Omental fat pad (tissue), 4 donors: ENCODE measurements around the gene ANKRD62. TPM values are rescaled to one million over a fixed set of nuclear protein-coding genes. Genes with fewer than 3 reads are reported as not detected.

Source experiments
- ATAC-seq: fragments of 150-250 bp; one replicate; pipeline ENCODE4 v1.9.1; 2016; ENCODE audit warnings: mild to moderate bottlenecking, moderate library complexity; ENCODE audit not compliant: low FRiP score
- DNase-seq: peaks from one replicate; pipeline ENCODE4 v3.0.0-alpha.2; 2019; ENCODE audit warnings: low spot score
- CTCF ChIP-seq, 3 donors: fragments of 450-650 bp; IDR thresholded peaks; one replicate each; pipeline ENCODE4 v1.5.1; 2016 to 2017; ENCODE audit warnings: antibody characterized with exemption in 3 of 3, mild to moderate bottlenecking in 3 of 3, moderate library complexity in 2 of 3
- total RNA-seq, 4 donors: library from RNA; depleted of rRNA; stranded (reverse); fragments of >200 nt; gene quantifications; one replicate each; pipeline ENCODE4 v1.1.0, GENCODE V29; 2016

The ANKRD62 gene
- total RNA-seq, 4 donors from 2014 or later, result not detected

- no peak for DNase-seq
- no peak for ATAC-seq
These were observed 34.1 kb upstream of the ANKRD62 start for GRCh38 chr18:12059334-12060181.

GRCh38 chr18:12060182-12060870 lies 33.3 kb upstream of the ANKRD62 start:
- ATAC-seq (no peak), DNase-seq (no peak)
- TF ChIP-seq CTCF (IDR thresholded peaks at IDR 0.05), result no peak

More at GRCh38 chr18:12059334-12060181, 34.1 kb upstream of the ANKRD62 start:
- TF ChIP-seq CTCF (IDR thresholded peaks at IDR 0.05), result no peak

- no peak for TF ChIP-seq CTCF (IDR thresholded peaks at IDR 0.05)
- no peak for DNase-seq
- no peak for ATAC-seq
These were observed 32.0 kb upstream of the ANKRD62 start for GRCh38 chr18:12061685-12062084.

- ATAC-seq (no peak), DNase-seq (no peak)
- no peak for TF ChIP-seq CTCF (IDR thresholded peaks at IDR 0.05)
These were observed 30.7 kb upstream of the ANKRD62 start for GRCh38 chr18:12062974-12063373.

- ATAC-seq (no peak), DNase-seq (no peak)
- no peak for TF ChIP-seq CTCF (IDR thresholded peaks at IDR 0.05)
These were observed 29.4 kb upstream of the ANKRD62 start for GRCh38 chr18:12064086-12064763.

- TF ChIP-seq CTCF (IDR thresholded peaks at IDR 0.05), result no peak
- no peak for DNase-seq
- ATAC-seq, result no peak
These were observed 28.2 kb upstream of the ANKRD62 start for GRCh38 chr18:12065397-12065796.
